ENCODE results near the gene TCP11L2.
"Not testable (repeated sequence)": the region's sequence is repeated elsewhere in the genome, so short reads cannot be mapped to it uniquely, and the experiment has no call there.

Gene TCP11L2

DNA sequence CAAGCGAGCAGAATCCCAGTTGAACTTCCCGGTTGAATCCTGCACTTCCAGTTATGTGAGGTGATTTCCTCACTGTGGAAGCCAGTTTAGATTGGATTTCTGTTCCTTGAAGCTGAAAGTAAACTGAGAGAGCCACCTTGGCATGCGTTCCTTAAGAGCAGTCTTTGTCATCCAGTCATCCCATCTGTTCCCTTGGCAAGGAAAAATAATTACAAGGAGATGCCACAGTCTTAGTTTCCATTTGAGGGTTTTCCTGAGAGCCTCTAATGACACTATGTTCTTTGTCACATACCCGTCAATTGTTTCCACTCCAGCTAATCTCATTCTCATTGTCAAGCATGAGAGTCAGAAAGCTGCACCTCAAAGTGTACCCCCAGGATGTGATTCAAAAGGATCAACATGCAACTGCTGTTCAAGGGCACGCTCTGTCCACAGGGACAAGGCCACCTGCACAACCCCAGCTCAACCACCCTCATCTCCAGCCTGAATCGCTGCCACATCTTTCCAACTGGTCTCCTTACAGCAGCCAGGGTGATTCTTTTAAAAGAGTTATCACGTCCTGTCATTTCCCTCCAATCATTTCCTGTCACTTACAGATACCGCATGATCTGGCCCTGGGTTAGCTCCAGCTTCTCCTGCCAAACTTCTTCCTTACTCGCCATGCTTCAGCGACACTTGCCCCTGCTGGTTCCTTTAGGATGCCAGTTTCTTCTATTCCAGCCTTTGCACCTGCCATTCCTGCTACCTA lies 18.0 kb upstream of the TCP11L2 start:
- no peak for DNase-seq

DNA sequence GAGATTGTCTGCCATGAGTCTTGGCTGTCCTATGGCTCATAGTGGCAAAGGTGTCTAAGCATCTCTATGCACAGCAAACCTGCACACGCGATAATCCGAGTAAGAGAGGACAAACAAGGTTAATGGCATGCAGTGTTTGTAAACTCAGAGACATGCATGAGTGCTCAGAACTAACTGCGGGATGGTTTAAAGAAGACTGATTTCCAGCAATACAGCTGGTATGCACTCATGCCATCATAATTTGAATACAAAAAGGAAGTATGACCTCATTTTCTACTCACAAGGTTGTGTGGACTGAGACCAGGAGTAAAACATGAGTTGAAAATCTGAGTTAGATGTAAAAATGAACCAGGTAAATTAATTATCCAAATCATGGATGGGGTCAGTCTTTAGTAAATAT lies 16.6 kb upstream of the TCP11L2 start:
- no peak for DNase-seq

DNA sequence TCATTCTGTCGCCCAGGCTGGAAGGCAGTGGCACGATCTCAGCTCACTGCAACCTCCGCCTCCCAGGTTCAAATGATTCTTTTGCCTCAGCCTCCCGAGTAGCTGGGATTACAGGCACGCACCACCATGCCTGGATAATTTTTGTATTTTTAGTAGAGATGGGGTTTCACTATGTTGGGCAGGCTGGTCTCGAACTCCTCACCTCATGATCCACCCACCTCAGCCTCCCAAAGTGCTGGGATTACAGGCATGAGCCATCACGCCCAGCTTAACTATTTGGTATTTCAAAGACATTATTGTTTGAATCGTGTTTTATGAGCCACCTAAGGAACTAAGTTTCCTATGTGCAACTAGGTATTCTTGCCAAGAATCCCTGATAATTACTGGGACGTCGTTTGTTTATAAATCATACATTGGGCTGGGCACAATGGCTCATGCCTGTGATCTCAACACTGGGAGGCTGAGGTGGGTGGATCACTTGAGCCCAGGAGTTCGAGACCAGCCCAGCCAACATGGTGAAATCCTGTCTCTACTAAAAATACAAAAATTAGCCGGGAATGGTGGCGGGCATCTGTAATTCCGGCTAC lies 15.9 kb upstream of the TCP11L2 start:
- DNase-seq: not testable (repeated sequence)

DNA sequence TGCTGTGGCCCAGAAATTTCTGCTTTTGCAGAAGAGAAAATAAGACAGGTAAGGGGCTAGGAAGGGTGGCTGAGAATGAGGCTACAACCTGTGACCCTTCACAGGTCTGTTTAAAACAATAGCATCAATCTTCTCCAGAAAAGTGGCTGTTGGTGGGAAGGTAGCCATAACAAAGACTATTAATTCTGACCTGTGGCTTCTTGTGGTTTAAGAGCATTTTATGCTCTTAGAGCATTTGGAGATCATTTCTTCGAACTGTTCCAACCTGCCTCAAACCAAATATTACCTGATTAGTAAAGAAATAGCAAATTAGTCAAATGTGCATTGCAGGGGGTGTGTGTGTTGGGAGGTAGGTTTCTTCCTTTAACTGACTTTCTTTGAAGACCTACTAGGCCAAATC lies 15.2 kb upstream of the TCP11L2 start:
- no peak for DNase-seq

DNA sequence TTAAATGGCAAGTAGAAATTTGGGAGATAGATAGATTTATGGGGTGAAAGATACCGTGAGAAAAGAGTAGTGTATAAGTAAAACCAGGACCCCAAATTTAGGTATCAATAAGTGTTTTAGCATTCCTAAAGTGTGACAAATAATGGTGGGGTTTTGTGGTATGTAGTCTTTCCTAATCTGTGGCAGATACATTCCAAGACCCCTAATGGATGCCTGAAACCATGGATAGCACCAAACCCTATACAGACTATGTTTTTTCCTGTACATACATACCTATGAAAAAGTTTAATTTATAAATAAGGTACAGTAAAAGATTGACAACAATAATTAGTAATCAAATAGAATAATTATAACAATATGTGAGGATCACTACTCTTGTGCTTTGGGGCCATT lies 14.4 kb upstream of the TCP11L2 start:
- peak; percentile 72 for DNase-seq

DNA sequence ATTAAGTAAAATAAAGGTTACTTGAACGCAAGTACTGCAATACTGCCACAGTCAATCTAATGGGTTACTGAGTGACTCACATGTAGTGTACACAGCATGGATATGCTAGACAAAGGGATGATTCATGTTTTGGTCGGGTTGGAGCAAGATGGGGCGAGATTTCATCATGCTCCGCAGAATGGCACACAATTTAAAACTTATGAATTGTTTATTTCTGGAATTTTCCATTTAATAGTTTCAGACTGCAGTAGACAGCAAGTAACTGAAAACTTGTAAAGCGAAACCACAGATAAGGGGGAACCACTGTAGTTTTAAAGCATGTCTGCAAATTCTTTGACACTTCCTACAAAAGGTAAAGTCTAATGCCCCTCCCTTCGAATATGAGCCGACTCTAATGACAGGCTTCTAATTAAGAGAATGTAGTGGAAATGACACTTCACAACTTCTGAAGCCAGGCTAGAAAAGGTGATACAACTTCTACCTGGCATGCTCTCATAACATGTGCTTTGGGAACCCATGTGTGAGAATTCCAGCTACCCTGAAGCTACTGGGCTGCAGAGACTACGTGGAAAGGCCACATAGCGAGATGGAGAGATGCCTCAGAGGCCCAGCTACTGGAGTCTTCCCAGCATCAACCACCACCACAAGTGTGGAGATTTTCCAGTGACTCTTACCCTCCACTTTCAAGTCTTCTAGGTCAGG lies 13.9 kb upstream of the TCP11L2 start:
- DNase-seq: peak; percentile 96

DNA sequence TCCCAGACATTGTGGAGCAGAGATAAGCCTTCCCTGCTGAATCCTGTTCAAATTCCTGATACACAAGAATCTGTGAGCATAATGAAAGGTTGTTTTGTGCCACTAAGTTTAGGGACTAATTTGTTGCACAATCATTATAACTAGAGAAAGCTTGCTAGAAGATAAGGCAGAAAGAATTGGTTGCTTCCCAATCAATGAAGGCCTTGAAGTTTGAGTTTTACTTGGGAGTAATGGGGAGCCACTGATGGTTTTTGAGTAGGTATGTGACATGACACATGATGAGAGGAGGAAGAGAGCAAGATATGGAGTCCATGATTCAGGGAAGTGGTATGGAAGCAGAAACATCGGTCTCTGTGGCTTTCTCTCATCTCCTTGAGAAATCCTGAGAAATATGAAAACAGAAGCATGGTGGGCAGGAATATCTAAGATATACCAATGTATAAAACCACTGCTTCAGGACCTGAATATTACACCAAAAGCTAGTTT lies 13.3 kb upstream of the TCP11L2 start:
- DNase-seq: no peak

DNA sequence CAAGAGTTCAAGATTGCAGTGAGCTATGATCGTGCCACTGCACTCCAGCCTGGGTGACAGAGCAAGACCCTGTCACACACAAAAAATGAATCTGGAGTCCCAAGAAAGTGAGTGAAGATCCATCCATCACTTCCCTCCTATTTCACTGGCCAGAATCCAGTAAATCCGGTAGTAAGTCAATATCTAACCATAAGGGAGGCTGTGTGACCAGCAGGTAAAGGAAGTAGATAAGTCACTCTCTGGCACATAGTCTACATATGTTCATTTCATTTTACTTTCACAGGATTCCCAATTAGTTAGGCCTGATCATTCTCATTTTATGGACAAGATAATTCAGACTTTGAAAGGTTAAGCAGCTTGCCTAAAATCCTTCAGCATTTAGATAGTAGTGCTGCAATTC lies 11.9 kb upstream of the TCP11L2 start:
- DNase-seq: no peak

DNA sequence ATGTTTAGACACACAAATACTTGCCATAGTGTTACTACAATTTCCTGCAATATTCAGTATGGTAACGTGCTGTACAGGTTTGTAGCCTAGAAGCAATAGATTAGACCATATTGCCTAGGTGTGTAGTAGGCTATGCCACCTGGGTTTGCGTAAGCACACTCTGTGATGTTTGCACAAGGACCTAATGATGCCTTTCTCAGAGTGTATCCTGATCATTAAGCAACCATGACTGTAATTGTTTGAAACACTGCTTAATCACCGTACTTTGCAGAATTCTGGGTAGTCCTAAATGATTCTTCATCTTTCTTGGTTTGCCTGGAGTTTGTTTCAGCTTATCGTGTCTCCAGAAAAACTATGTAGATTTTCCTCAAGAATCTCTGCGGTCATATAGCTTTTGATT lies 11.2 kb upstream of the TCP11L2 start:
- no peak for DNase-seq

DNA sequence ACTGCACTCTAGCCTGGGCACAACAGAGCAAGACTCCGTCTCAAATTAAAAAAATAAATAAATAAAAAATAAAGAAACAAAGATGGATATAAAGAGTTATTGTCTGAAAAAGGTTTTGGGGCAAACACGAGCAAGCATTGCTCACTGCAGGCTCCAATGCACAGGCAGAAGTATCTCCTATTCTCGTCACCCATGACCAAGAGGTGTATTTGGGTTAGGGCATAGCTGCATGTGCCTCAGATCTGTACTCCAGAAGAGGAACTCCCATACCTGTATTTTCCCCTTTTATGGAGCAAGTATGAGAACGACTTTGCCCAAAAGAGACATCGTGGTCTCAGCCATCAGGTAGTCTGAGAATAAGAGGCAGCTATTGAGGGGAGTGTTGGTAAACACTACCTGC lies 10.2 kb upstream of the TCP11L2 start:
- DNase-seq: no peak

DNA sequence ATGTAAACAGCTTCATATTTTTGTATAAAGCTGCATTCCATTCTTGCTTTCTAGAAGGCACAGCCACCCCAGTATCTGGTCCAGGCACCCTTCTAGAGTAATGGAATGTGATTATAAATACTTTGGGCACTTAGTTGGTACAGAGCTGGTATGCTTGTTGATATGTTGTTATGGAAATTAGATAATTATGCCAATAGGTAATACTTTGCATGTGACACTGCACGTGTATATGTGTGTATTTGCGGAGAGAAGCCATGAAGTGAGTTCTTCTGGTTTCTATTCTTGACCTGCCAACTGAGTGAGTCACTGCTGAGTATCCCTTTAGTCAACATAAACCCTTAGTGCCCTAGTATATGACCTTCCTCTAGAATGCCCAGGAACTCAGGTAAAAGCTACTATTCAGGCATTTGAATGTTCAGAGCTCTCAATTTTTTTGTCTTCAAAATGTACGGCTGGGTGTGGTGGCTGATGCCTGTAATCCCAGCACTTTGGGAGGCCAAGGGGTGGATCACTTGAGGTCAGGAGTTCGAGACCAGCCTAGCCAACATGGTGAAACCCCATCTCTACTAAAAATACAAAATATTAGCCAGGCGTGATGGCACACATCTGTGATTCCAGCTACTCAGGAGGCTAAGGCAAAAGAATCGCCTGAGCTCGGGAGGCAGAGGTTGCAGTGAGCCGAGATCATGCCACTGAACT lies 6.2 kb upstream of the TCP11L2 start:
- peak; percentile 45 for DNase-seq

DNA sequence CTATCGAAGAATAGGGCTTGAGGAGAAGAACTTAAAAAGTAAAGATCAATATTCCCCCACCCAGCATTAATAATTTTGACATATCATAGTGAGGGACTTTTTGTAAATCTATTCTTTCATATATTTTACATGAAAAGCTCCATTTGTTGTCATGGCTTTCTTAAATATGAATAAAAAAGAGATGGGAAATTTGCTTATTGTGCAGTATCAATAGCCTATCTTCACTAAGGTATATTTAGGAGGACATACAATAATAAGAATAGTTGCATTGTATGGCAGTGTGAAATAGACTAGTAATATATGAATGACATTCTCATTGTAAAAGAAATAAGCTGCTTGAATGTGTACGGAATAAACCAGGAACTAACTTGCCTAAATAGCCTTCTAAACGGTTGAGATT lies 5.5 kb upstream of the TCP11L2 start:
- DNase-seq: no peak

DNA sequence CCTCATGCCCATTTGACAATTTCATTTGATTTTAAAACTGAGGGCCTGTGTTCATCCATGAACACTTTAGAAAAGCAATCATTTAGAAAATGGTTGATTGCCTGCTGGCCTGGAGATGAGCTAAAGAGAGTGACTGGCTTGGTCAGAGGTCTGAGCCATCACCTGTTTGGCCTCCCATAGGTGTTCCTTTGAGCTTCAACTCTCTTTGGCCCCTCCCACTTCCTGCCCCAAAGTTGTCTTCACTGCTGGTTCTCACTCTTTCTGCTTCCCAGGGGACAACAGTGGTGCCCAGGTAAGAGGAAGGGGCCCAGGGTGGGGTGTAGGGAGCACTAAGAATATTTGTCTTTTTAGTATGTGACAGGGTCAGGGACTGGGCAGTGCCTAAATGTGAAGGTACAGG lies 4.9 kb upstream of the TCP11L2 start:
- DNase-seq: no peak

DNA sequence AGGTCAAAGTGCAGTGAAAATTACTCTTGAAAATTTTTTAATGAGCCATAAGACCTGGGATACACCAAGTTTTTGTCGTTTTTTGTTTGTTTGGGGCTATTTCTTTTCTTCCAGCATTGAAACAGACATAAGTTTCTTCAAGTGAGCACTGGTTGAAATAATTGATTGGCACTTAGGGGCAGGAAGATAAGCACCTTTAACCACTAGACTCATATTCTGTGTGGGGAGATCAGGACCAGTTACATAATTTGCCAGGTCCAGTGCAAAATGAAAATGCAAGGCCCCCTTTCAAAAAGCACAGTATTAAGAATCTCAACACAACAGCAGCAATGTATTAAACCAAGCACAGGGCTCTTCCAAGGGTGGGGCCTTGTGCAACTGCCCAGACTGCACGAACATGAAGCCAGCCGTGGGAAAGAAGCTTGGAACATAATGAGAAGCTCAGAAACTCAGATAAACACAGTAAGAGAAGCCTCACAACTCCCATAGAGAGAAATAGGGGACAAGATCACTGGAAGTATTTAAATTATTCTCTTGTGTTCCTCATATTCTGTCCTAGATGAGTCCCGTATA lies 3.2 kb upstream of the TCP11L2 start:
- no peak for DNase-seq

DNA sequence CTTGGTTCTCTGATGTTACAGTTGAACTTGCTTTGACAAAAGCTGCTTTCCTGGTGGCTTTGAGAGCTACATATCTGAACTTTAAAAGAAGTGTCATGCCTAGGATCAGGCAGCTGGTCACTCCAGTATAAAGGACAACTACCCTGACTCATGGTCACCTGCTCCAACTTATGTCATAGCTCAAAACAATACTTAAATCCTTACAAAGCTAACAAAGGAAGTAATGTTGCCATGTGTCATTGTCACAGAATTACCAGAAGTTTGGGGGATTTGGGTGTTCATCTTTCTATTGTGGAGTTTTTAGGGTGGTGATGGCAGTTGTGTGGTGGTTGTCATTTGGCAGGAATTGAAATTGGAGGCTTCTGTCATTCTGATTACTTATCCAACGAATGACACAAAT lies 1.8 kb upstream of the TCP11L2 start:
- DNase-seq: no peak

DNA sequence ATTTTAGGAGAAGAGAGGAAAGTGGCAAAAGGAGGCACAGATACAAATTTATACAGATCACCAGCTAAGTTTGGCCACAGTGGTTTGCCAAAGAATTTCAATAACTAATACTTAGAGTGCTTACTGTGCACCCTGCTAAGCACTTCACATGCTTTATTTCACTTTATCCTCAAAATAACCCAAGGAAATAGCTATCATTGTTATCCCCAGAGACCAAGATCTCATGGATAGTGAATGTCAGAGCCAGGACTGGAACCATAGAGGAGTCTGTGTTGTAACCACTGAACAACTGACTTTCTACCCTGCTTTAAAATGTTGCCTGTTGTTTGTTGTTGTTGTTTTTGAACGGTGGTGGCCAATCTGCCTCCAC lies 1.3 kb upstream of the TCP11L2 start:
- DNase-seq: peak; percentile 46

DNA sequence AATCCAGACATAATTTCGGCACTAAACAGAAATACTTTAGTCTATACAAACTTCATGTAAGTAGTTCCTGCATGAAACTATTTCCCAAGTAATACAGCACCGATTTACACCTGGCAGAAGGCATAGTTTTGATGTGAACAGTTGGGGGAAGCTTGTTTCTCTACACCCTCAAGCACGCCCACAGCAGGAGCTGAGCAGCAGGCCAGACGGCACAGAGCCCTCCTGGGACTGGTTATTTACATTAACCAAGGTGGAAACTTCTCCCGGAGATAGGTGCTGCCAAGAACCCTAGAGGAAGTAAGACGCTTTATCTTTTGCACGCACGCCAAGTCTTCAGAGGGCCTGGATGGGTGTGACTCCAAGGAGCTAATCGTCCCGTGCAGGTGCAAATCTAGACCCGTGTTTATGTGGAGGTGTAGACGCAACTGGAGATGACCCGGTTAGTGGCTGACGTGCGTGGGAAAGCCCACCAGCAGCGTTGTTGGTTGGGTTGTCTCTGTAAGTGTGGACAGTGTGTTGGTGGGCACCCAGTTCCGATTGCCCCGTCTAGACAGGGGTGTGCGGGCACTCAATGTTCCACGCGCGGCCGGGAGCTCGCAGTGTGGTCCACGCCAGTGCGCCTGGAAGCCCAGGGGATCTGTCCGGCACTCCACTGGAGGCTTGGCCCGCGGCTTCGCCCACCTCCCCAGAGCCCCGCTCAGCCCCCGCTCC lies 767 bp upstream of the TCP11L2 start:
- no peak for DNase-seq

DNA sequence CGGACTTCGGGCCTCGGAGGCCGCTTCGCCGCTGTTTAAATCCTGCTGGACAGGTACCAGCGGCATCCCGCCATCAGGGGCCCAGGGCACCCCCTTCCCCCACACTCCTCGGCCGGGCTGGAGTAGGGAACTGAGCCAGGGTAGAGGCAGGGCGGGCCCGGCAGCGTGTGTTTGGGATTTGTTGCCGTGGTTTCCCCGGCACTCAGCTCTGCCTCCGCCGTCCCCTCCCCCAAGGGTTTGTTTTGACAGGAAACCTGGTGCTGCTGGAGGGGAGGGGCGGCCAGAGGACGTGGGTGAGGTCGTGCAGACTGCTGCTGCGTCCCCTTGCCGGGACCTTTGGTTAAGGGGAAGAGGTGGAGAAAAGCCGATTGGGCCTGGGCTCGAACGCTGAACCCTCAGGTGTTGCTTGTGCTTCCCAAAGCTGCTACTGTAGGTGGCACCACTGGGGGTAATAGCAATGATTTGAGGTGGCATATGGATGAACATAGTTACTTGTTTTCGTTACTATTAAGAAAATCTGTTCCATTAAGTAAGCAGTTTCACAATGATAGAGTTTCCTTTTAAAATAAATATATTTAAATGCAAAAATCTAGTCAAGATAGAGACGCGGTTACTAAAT lies 778 bp downstream of the TCP11L2 start:
- DNase-seq: peak; percentile 67

DNA sequence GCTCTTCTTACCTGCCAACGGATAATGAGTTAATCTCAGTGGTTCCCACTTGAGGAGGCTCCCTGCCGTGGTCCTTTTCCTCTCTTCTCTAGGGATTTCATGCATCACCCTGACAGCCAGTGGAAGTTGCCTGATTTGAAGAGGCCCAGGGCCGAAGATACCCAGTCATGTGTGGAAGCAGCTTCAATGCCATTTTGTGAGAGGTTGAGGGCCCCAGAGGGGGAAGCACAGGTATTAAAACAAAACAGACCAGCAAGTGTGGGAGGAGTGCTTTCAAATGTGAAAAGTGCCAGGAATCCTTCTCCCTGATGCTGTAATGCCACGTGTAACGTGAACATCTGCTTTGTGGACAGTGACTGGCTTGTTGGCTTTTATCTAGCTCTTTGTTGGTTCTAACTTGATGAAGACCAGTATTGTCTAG lies 1.5 kb downstream of the TCP11L2 start:
- no peak for DNase-seq

DNA sequence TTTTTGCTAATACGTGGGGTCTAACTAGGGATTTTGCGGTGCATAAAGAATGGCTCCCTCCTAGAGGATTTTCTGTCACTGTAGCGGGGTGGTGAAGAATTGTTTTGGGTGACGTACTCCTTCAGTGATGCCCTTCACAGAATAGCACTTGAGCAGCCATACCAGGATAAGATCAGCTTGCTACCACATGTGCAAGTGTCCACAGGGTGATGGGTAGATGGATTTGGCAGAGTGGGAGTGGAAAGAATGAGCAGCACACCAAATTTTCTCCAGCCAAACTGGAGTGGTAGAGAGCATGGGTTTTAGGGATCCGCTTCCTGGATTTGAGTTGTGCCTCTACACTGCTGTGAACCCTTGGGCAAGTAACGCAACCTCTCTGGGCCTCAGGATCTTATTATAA lies 2.3 kb downstream of the TCP11L2 start:
- DNase-seq: no peak

DNA sequence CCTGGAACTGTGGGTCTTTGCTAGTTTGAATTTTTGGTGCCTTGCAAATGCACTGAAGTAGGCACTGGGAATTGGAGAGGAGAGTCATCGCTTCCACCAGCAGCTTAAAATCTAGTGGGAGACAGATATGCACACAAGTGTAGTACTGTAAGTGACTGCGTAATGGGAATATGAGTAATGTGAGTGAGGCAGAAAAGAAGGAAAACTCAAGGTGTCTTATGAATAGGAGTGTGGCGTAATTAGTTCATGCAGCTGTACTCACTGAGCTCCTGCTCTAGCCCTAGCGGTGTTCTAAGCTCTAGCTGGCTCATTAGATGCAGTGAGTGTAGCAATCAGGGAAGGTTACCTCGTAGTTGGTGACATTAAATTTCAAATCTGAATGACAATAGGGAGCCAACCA lies 2.8 kb downstream of the TCP11L2 start:
- no peak for DNase-seq

DNA sequence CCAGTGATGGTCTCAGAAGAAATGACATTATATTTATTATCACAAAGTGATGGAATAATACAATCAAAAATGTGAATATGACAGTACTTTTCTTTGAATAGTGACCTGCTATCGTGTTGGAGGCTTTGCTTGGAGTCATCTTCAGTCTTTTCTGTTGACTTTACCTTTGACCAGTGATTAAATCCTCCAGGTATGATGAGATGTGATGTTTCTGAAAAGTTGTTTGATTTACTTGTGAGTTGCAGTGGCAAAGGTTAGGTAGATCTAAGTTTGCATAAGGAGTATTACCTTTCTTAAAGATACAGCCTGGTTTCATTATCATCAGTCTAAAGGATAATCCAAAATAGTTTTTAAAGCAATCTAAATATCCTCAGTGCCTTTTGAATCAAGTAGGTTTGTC lies 4.6 kb downstream of the TCP11L2 start:
- DNase-seq: no peak
